LNCAP (cell line): ENCODE measurements around the gene TPCN2.

ENCODE experiments used
- CTCF ChIP-seq: fragments of 450-650 bp; IDR thresholded peaks from 2 replicates; pipeline ENCODE4 v1.5.1; 2017; ENCODE audit warnings: mild to moderate bottlenecking

Gene TPCN2

GRCh38 chr11:69080257-69080995 lies 31.7 kb downstream of the TPCN2 start:
- no peak for TF ChIP-seq CTCF

GRCh38 chr11:69081180-69081579 lies 32.4 kb downstream of the TPCN2 start:
- TF ChIP-seq CTCF = no peak

GRCh38 chr11:69083531-69084247 lies 35.0 kb downstream of the TPCN2 start:
- no peak for TF ChIP-seq CTCF

GRCh38 chr11:69084371-69084770 lies 35.6 kb downstream of the TPCN2 start:
- TF ChIP-seq CTCF = no peak

- no peak for TF ChIP-seq CTCF
These were observed 36.9 kb downstream of the TPCN2 start for GRCh38 chr11:69085490-69086095.

- no peak for TF ChIP-seq CTCF
These were observed 37.7 kb downstream of the TPCN2 start for GRCh38 chr11:69086152-69087132.

GRCh38 chr11:69087133-69087524 lies 38.4 kb downstream of the TPCN2 start:
- TF ChIP-seq CTCF = no peak
